HL-60 (cell line): ENCODE results near the gene PDK1.

Experiments
- DNase-seq, 2 experiments: peaks; one replicate each; pipeline ENCODE4 v3.0.0-alpha.2; 2010 to 2020; ENCODE audit warnings: low read depth in 1 of 2, low spot score in 1 of 2
- H3K27ac ChIP-seq: fragments of 250-450 bp; sonication (Bioruptor Pico); replicated peaks from 2 replicates; pipeline ENCODE4 v1.5.1; 2020; ENCODE audit warnings: mild to moderate bottlenecking, moderate library complexity
- H3K27me3 ChIP-seq: fragments of 250-450 bp; sonication (Bioruptor Pico); 2 replicates; pipeline ENCODE4 v1.5.1; 2021; ENCODE audit warnings: mild to moderate bottlenecking, moderate library complexity; ENCODE audit not compliant: insufficient read depth, poor library complexity, severe bottlenecking
- H3K4me3 ChIP-seq: replicated peaks from 2 replicates; pipeline ENCODE4 v1.5.1; 2011; ENCODE audit warnings: mild to moderate bottlenecking, control low read depth, low read length; ENCODE audit not compliant: insufficient read depth
- GABPA ChIP-seq: IDR thresholded peaks from 2 replicates; pipeline ENCODE4 v1.6.1; 2012; ENCODE audit warnings: low read depth
- POLR2AphosphoS5 ChIP-seq: IDR thresholded peaks from 2 replicates; pipeline ENCODE4 v1.6.1; 2012; ENCODE audit warnings: low read depth
- SPI1 ChIP-seq: IDR thresholded peaks from 2 replicates; pipeline ENCODE4 v1.6.1; 2012; ENCODE audit warnings: low read depth, mild to moderate bottlenecking, borderline replicate concordance
- TF ChIP-seq, protein P1 (sequence below): IDR thresholded peaks from one replicate; pipeline ENCODE4 v1.5.1; 2011; ENCODE audit warnings: low read length, control low read depth, inconsistent platforms; ENCODE audit not compliant: insufficient read depth
- TF ChIP-seq, protein P2 (sequence below): IDR thresholded peaks from 2 replicates; pipeline ENCODE4 v1.6.1; 2012; ENCODE audit warnings: low read depth; ENCODE audit not compliant: insufficient replicate concordance

The PDK1 gene

DNA sequence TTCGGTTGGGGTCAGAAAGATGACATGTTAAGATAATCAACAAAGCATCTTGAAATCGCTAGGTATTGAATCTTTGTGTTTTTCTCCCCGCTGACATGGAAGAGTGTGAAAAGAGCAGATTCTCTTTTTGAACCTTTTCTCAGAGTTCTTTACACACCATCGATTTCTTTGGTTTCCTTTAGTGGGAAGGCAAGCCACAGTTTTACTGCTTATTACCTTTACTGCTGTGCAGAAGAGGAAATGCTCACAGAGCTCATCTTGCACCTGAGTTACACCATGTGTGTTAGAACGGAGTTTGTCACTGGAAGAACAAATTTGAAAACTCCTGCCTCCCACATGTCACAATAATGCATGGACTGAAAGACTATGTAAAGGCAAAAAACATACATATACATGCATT is 45.3 kb upstream of the PDK1 start:
- Histone ChIP-seq H3K27me3 (no peaks in the 10 kb centered on the region), H3K4me3 (no peak overlapping the region), H3K27ac (peak overlapping the region; percentile 50)
- TF ChIP-seq GABPA (no peak), POLR2AphosphoS5 (no peak), SPI1 (no peak)
- TF ChIP-seq, protein P1, sequence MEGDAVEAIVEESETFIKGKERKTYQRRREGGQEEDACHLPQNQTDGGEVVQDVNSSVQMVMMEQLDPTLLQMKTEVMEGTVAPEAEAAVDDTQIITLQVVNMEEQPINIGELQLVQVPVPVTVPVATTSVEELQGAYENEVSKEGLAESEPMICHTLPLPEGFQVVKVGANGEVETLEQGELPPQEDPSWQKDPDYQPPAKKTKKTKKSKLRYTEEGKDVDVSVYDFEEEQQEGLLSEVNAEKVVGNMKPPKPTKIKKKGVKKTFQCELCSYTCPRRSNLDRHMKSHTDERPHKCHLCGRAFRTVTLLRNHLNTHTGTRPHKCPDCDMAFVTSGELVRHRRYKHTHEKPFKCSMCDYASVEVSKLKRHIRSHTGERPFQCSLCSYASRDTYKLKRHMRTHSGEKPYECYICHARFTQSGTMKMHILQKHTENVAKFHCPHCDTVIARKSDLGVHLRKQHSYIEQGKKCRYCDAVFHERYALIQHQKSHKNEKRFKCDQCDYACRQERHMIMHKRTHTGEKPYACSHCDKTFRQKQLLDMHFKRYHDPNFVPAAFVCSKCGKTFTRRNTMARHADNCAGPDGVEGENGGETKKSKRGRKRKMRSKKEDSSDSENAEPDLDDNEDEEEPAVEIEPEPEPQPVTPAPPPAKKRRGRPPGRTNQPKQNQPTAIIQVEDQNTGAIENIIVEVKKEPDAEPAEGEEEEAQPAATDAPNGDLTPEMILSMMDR = no peak
- TF ChIP-seq, protein P2, sequence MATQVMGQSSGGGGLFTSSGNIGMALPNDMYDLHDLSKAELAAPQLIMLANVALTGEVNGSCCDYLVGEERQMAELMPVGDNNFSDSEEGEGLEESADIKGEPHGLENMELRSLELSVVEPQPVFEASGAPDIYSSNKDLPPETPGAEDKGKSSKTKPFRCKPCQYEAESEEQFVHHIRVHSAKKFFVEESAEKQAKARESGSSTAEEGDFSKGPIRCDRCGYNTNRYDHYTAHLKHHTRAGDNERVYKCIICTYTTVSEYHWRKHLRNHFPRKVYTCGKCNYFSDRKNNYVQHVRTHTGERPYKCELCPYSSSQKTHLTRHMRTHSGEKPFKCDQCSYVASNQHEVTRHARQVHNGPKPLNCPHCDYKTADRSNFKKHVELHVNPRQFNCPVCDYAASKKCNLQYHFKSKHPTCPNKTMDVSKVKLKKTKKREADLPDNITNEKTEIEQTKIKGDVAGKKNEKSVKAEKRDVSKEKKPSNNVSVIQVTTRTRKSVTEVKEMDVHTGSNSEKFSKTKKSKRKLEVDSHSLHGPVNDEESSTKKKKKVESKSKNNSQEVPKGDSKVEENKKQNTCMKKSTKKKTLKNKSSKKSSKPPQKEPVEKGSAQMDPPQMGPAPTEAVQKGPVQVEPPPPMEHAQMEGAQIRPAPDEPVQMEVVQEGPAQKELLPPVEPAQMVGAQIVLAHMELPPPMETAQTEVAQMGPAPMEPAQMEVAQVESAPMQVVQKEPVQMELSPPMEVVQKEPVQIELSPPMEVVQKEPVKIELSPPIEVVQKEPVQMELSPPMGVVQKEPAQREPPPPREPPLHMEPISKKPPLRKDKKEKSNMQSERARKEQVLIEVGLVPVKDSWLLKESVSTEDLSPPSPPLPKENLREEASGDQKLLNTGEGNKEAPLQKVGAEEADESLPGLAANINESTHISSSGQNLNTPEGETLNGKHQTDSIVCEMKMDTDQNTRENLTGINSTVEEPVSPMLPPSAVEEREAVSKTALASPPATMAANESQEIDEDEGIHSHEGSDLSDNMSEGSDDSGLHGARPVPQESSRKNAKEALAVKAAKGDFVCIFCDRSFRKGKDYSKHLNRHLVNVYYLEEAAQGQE = no peak
- no peak for DNase-seq

DNA sequence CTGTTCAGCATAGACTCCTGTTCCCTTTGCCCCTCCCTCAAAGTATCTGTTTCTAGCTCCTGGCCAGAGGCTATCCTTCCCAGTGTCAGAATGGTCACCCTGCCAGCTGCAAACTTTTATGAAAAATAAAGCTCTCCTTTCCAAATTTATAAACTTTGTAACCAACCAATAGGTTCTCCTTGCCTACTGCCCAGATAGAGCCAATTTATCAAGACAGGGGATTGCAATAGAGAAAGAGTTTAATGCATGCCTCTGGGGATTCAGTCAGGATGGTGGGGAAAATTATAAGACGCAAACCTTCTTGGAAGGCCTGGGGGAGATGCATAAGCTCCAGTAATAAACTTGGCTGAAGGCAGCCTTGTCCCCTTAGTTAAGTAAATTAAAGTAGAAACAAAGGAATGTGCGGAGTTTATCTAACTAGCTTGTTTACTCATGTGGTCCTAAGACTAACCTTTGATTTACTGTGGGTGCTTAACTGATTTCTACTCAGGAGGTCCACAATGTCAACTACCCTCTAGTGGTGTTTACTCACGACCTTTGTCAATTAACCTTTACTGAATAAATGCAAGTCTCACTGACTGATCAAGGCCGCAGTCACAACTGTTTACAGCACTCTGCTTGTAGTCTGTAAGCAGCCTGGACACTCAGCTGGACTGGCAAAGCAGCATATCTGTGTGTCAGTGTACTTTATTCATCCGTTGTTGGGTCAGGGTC is 42.9 kb upstream of the PDK1 start:
- DNase-seq = peak in 1 of 2 experiments; percentile 5
- TF ChIP-seq SPI1 = no peak
- TF ChIP-seq GABPA = no peak
- TF ChIP-seq POLR2AphosphoS5 = no peak
- TF ChIP-seq, protein P2 = no peak
- TF ChIP-seq, protein P1 = no peak
- peak overlapping the region; percentile 83 for H3K27ac ChIP-seq
- H3K4me3 ChIP-seq = no peak overlapping the region
- H3K27me3 ChIP-seq = no peaks in the 10 kb centered on the region

DNA sequence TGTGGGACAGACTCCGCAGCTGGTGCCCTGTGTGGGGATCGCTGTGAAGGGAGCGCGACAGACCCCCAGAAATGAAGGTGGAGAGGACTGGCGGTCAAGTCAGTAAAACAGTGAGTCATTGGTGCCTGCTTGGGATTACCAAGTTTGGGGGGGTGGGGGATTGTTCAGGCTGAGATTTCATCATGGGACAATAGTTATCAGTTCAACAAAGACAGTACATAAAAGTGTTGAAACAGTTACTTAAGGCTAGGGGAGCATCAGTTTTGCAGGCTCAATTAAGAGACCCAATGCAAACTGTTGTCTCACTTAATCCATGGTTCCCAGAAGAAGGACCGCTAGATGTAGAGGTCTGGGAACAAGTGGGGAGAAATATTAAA is 42.4 kb upstream of the PDK1 start:
- Histone ChIP-seq H3K27me3 (no peaks in the 10 kb centered on the region), H3K4me3 (no peak overlapping the region), H3K27ac (peak overlapping the region; percentile 83)
- DNase-seq = peak; percentile 52 to 60
- TF ChIP-seq SPI1 (no peak), POLR2AphosphoS5 (no peak), GABPA (no peak)
- TF ChIP-seq, protein P1 = no peak
- TF ChIP-seq, protein P2 = no peak
